HEK293T (cell line): ENCODE data around the gene TNNI2.

Source experiments
- CTCF ChIA-PET: fragments of 350-600 bp; formaldehyde crosslinking; extraction: SDS; loops from one replicate; lab custom pipeline; 2021; ENCODE audit warnings: antibody characterized with exemption, inconsistent platforms; lab: Yijun Ruan, JAX
- POLR2A ChIA-PET: fragments of 350-600 bp; formaldehyde crosslinking; extraction: SDS; loops from one replicate; lab custom pipeline; 2020; ENCODE audit warnings: antibody characterized with exemption, inconsistent platforms; lab: Yijun Ruan, JAX
- DNase-seq: peaks from one replicate; pipeline ENCODE4 v3.0.0; 2012; ENCODE audit warnings: mixed read lengths; ENCODE audit errors: extremely low spot score
- ARNT ChIP-seq: fragments of 450-650 bp; IDR thresholded peaks from 2 replicates; pipeline ENCODE4 v1.6.1; 2017; ENCODE audit warnings: mild to moderate bottlenecking
- BHLHE40 ChIP-seq: fragments of 450-650 bp; IDR thresholded peaks from 2 replicates; pipeline ENCODE4 v1.6.1; 2016; ENCODE audit warnings: mild to moderate bottlenecking, moderate library complexity, borderline replicate concordance
- CTBP1 ChIP-seq: fragments of 450-650 bp; IDR thresholded peaks from 2 replicates; pipeline ENCODE4 v1.6.1; 2016; ENCODE audit warnings: borderline replicate concordance
- ELF4 ChIP-seq: fragments of 450-650 bp; IDR thresholded peaks from 2 replicates; pipeline ENCODE4 v1.6.1; 2017; ENCODE audit warnings: antibody characterized with exemption
- FOXA1 ChIP-seq: fragments of 450-650 bp; IDR thresholded peaks from 2 replicates; pipeline ENCODE4 v1.6.1; 2016; ENCODE audit warnings: mild to moderate bottlenecking
- FOXK2 ChIP-seq: fragments of 450-650 bp; IDR thresholded peaks from 2 replicates; pipeline ENCODE4 v1.6.1; 2016; ENCODE audit warnings: mild to moderate bottlenecking
- FOXM1 ChIP-seq: fragments of 450-650 bp; IDR thresholded peaks from 2 replicates; pipeline ENCODE4 v1.6.1; 2017; ENCODE audit warnings: mild to moderate bottlenecking, borderline replicate concordance
- HDGF ChIP-seq: fragments of 450-650 bp; IDR thresholded peaks from 2 replicates; pipeline ENCODE4 v1.6.1; 2017; ENCODE audit warnings: antibody characterized with exemption, borderline replicate concordance
- L3MBTL2 ChIP-seq: fragments of 450-650 bp; conservative IDR thresholded peaks from 2 replicates; pipeline ENCODE4 v1.6.1; 2016; ENCODE audit warnings: mild to moderate bottlenecking
- LEF1 ChIP-seq: fragments of 450-650 bp; IDR thresholded peaks from 2 replicates; pipeline ENCODE4 v1.6.1; 2017; ENCODE audit warnings: mild to moderate bottlenecking, borderline replicate concordance
- NFRKB ChIP-seq: fragments of 450-650 bp; IDR thresholded peaks from 2 replicates; pipeline ENCODE4 v1.6.1; 2016; ENCODE audit warnings: mild to moderate bottlenecking, moderate library complexity
- PKNOX1 ChIP-seq: fragments of 450-650 bp; IDR thresholded peaks from 2 replicates; pipeline ENCODE4 v1.6.1; 2016
- SP1 ChIP-seq: fragments of 450-650 bp; IDR thresholded peaks from 2 replicates; pipeline ENCODE4 v1.6.1; 2017
- SUZ12 ChIP-seq: fragments of 450-650 bp; IDR thresholded peaks from 2 replicates; pipeline ENCODE4 v1.6.1; 2016; ENCODE audit warnings: mild to moderate bottlenecking
- TARDBP ChIP-seq: fragments of 450-650 bp; IDR thresholded peaks from 2 replicates; pipeline ENCODE4 v1.6.1; 2016
- ZNF384 ChIP-seq: fragments of 450-650 bp; IDR thresholded peaks from 2 replicates; pipeline ENCODE4 v1.6.1; 2016

The TNNI2 gene

GRCh38 chr11:1853376-1854131 is 14.8 kb downstream of the TNNI2 start:
- ChIA-PET CTCF (no interaction called here), POLR2A (no interaction called here)
- no peak for TF ChIP-seq FOXA1
- TF ChIP-seq FOXK2, result no peak
- no peak for TF ChIP-seq FOXM1
- no peak for TF ChIP-seq PKNOX1
- TF ChIP-seq BHLHE40, result no peak
- TF ChIP-seq SP1, result no peak
- TF ChIP-seq SUZ12, result no peak
- no peak for TF ChIP-seq ELF4
- no peak for DNase-seq

- TF ChIP-seq SP1 (no peak), BHLHE40 (no peak), FOXA1 (no peak), L3MBTL2 (no peak), FOXK2 (no peak), NFRKB (no peak), LEF1 (no peak), ARNT (no peak), ZNF384 (no peak), SUZ12 (no peak), CTBP1 (no peak), FOXM1 (no peak), TARDBP (no peak), HDGF (no peak), ELF4 (no peak), PKNOX1 (no peak)
- ChIA-PET CTCF (no interaction called here), POLR2A (no interaction called here)
- DNase-seq, result no peak
Measured at GRCh38 chr11:1854132-1854948, 15.6 kb downstream of the TNNI2 start.

GRCh38 chr11:1854949-1855885 is 16.4 kb downstream of the TNNI2 start:
- CTCF ChIA-PET, result no interaction called here
- TF ChIP-seq NFRKB, result no peak
- no peak for TF ChIP-seq TARDBP
- no peak for TF ChIP-seq BHLHE40
- TF ChIP-seq L3MBTL2, result no peak
- TF ChIP-seq CTBP1, result no peak
- no peak for TF ChIP-seq ZNF384
- TF ChIP-seq ELF4, result no peak
- TF ChIP-seq FOXA1, result no peak
- TF ChIP-seq SP1, result no peak
- no peak for TF ChIP-seq LEF1
- TF ChIP-seq HDGF, result no peak
- no peak for TF ChIP-seq ARNT
- TF ChIP-seq FOXK2, result no peak
- no peak for TF ChIP-seq PKNOX1
- DNase-seq, result no peak
- POLR2A ChIA-PET, result no interaction called here

- DNase-seq, result no peak
- TF ChIP-seq L3MBTL2 (no peak), NFRKB (no peak), PKNOX1 (no peak), FOXA1 (no peak), ELF4 (no peak), FOXM1 (no peak), CTBP1 (no peak), SUZ12 (no peak), LEF1 (no peak), ARNT (no peak), BHLHE40 (no peak), SP1 (no peak), FOXK2 (no peak), ZNF384 (no peak), HDGF (no peak)
- ChIA-PET CTCF (no interaction called here), POLR2A (no interaction called here)
Measured at GRCh38 chr11:1855886-1856265, 17.1 kb downstream of the TNNI2 start.
